Thymus (tissue), 11 donors: ENCODE results near the gene DTNBP1. TPM values are rescaled to one million over a fixed set of nuclear protein-coding genes. Genes with fewer than 3 reads are reported as not detected.

Source experiments
- DNase-seq, 9 donors: peaks; one replicate each; pipeline ENCODE4 v3.0.0-alpha.2; 2013; ENCODE audit warnings: low spot score in 9 of 9, low read depth in 6 of 9, missing footprints in 1 of 9
- H3K27ac ChIP-seq, 2 donors: one replicate each; pipeline ENCODE4 v1.5.1; 2013; ENCODE audit warnings: control low read depth in 1 of 2, low read depth in 1 of 2, low read length in 1 of 2, mild to moderate bottlenecking in 1 of 2, moderate library complexity in 1 of 2
- H3K27me3 ChIP-seq, 2 donors: one replicate each; pipeline ENCODE4 v1.5.1; 2013; ENCODE audit warnings: low read length in 1 of 2; ENCODE audit not compliant: control insufficient read depth in 2 of 2, insufficient read depth in 1 of 2
- H3K36me3 ChIP-seq, 2 donors: one replicate each; pipeline ENCODE4 v1.5.1; 2013; ENCODE audit warnings: low read length in 1 of 2, mild to moderate bottlenecking in 1 of 2, moderate library complexity in 1 of 2; ENCODE audit not compliant: control insufficient read depth in 2 of 2, insufficient read depth in 2 of 2
- H3K4me1 ChIP-seq, 2 donors: one replicate each; pipeline ENCODE4 v1.5.1; 2013; ENCODE audit warnings: low read length in 2 of 2; ENCODE audit not compliant: control insufficient read depth in 2 of 2, insufficient read depth in 2 of 2
- H3K4me3 ChIP-seq, 2 donors: one replicate each; pipeline ENCODE4 v1.5.1; 2013; ENCODE audit warnings: low read length in 2 of 2, control low read depth in 1 of 2, mild to moderate bottlenecking in 1 of 2
- H3K9me3 ChIP-seq, 2 donors: one replicate each; pipeline ENCODE4 v1.5.1; 2013; ENCODE audit warnings: low read length in 1 of 2, mild to moderate bottlenecking in 1 of 2; ENCODE audit not compliant: control insufficient read depth in 2 of 2, insufficient read depth in 1 of 2
- WGBS: extraction: QIAGEN DNeasy Blood & Tissue Kit; methylation state at CpG from one replicate; pipeline ENCODE4 v1.1.7; 2013; 5-methylcytosine and 5-hydroxymethylcytosine counted together
- polyA plus RNA-seq: library from polyadenylated mRNA; stranded (reverse); fragments of 200-250 nt; gene quantifications from one replicate; pipeline ENCODE4 v1.2.3, GENCODE V29; 2013
- total RNA-seq: library from RNA; stranded (reverse); fragments of 120-200 nt; gene quantifications from one replicate; pipeline ENCODE4 v1.2.4, GENCODE V29; 2013
- donor health status: healthy.

Gene DTNBP1
- total and polyA plus RNA-seq, 2 donors: 8.0 to 29.7 TPM

GRCh38 chr6:15578716-15579391 lies 84.0 kb downstream of the DTNBP1 start:
- no peaks in the 10 kb centered on the region for H3K4me1 ChIP-seq
- H3K9me3 ChIP-seq: no peaks in the 10 kb centered on the region
- no peaks in the 10 kb centered on the region for H3K36me3 ChIP-seq
- H3K27ac ChIP-seq: no peak overlapping the region
- no peak for DNase-seq
- WGBS: 97% methylated on average over 3 of the region's 3 CpGs
- H3K4me3 ChIP-seq: no peak overlapping the region
- no peaks in the 10 kb centered on the region for H3K27me3 ChIP-seq

DNA sequence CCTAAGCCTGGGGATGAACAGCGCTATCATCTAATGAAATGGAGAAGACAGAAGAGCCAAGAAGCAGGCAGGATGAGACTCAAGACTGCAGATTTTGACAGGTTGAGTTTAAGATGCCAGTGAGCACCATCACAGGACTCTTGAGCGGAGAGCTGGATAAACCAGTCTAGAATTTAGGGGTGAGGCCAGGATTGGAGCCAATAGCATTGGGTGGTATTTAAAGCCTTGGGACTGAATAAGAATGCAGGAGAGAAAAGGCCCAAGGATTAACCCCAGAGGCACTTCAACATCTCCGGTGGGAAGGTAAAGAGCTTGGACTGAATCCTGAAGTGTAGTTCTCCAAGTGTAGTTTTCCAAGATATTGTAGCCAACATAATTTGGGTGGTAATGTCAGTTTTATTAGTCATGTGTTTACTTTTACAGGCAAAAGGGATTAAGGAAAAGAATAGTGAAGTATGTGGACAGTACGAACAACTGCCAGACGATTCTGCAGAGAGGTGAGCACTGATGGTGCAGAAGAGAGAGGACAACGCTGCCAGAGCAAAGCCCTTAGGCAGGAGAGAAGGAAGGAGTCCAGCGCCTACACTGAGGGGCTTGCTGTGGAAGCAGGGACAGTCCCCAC lies 85.2 kb downstream of the DTNBP1 start:
- no peak for DNase-seq
- no peak overlapping the region for H3K27ac ChIP-seq
- H3K27me3 ChIP-seq: no peaks in the 10 kb centered on the region
- WGBS: 97% methylated on average over 7 of the region's 7 CpGs
- no peaks in the 10 kb centered on the region for H3K36me3 ChIP-seq
- H3K4me3 ChIP-seq: no peak overlapping the region
- no peaks in the 10 kb centered on the region for H3K4me1 ChIP-seq
- no peaks in the 10 kb centered on the region for H3K9me3 ChIP-seq

DNA sequence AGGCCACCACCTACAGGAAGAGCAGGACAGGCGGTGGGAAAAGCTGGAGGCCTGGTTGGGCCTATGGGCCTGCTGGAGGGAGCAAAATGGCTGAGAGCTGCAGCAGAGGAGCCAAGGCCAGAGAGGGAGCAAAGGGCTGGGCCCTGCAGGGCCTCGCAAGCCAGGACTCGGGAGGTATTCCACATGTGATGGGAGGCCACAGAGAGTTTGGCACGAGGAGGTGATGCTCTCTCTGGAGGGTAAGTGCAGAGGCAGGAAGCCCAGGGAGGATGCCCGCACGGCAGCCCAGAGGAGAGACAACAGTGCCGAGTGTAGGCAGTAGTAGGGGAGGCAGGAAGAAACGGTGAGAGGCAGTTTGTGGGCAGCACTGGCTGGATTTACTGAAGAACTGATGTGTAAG lies 85.7 kb downstream of the DTNBP1 start:
- Histone ChIP-seq H3K36me3 (no peaks in the 10 kb centered on the region), H3K4me1 (no peaks in the 10 kb centered on the region), H3K27ac (no peak overlapping the region), H3K4me3 (no peak overlapping the region), H3K9me3 (no peaks in the 10 kb centered on the region), H3K27me3 (no peaks in the 10 kb centered on the region)
- WGBS: 97% methylated on average over 8 of the region's 8 CpGs
- DNase-seq: no peak

DNA sequence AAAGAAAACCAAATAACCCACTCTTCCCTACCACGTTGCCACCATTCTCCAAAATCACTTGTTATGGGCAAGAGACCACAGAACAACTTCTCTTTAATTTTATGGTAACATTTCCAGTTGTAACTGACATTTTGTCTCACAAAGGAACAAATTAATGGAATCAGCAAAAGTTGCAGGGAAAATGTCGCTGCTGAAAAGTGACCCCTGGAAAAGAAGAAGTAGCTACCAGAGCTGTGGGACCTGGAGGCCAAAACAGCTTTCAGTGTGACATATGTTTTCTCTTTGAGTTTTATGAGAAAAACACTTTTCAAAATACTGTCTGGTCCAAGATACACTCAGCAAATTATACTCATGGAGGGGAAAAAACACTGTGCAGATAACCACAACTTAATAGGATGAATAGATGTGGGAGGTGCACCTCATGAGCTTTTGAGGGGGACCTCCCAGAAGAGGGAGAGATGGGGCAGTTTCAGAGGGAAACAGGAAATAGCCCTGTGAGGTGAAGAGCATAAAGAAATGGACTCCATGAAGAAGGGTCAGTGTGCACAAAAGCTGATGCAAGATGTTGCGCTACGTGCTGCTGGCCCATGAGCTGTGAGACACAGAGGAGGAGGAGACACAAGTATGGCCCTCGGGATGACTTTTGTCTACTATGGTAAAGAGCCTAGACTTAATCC lies 87.3 kb downstream of the DTNBP1 start:
- H3K36me3 ChIP-seq: no peaks in the 10 kb centered on the region
- no peak overlapping the region for H3K4me3 ChIP-seq
- no peaks in the 10 kb centered on the region for H3K4me1 ChIP-seq
- no peaks in the 10 kb centered on the region for H3K9me3 ChIP-seq
- WGBS: 94% methylated on average over 5 of the region's 5 CpGs
- no peak for DNase-seq
- H3K27me3 ChIP-seq: no peaks in the 10 kb centered on the region
- no peak overlapping the region for H3K27ac ChIP-seq

DNA sequence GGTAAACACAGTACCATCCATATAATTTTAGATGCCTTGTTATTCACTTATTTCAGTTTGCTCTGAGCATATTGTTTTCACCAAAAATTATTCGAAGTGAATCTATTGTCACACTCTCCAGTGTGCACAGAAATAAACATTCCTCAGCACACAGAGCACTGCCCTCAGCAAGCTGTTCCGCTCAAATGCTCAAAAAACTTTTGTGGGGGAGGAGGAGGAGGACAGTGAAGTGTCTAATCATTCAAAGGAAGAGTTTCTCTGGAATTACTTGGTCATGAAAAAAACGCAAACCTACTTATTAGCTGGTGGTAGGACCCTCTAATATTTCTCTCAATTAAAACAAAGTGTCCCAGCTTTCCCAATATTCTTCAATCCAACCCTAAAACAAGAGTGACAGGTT lies 88.3 kb downstream of the DTNBP1 start:
- H3K27me3 ChIP-seq: no peaks in the 10 kb centered on the region
- 97% methylated on average over 3 of the region's 3 CpGs for WGBS
- H3K36me3 ChIP-seq: no peaks in the 10 kb centered on the region
- DNase-seq: no peak
- no peaks in the 10 kb centered on the region for H3K4me1 ChIP-seq
- H3K9me3 ChIP-seq: no peaks in the 10 kb centered on the region
- H3K27ac ChIP-seq: no peak overlapping the region
- no peak overlapping the region for H3K4me3 ChIP-seq

GRCh38 chr6:15574023-15574422 lies 88.8 kb downstream of the DTNBP1 start:
- no peaks in the 10 kb centered on the region for H3K27me3 ChIP-seq
- no peak for DNase-seq
- 72% methylated on average over 4 of the region's 4 CpGs for WGBS
- H3K36me3 ChIP-seq: no peaks in the 10 kb centered on the region
- H3K27ac ChIP-seq: no peak overlapping the region
- no peak overlapping the region for H3K4me3 ChIP-seq
- H3K4me1 ChIP-seq: no peaks in the 10 kb centered on the region
- no peaks in the 10 kb centered on the region for H3K9me3 ChIP-seq

DNA sequence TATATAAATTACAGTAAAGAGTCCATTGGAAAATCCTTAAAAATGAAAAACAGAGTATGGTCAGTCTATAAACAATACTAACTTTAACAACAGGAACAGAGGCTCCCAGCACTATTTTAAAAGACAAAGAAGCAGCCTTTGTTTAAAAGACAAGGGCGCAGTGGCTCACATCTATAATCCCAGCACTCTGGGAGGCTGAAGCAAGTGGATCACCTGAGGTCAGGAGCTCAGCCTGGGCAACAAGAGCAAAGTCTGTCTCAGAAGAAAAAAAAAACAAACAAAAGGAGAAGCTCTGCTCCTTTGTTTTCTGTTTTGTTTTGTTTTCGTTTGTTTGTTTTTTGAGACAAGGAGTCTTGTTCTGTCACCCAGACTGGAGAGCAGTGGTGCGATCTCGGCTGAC lies 89.4 kb downstream of the DTNBP1 start:
- H3K36me3 ChIP-seq: no peaks in the 10 kb centered on the region
- WGBS: over 99% methylated on average over 4 of the region's 4 CpGs
- no peak for DNase-seq

GRCh38 chr6:15572296-15573016 lies 90.4 kb downstream of the DTNBP1 start:
- no peak overlapping the region for H3K4me3 ChIP-seq
- H3K4me1 ChIP-seq: no peaks in the 10 kb centered on the region
- no peak for DNase-seq
- 97% methylated on average over 5 of the region's 5 CpGs for WGBS
- no peaks in the 10 kb centered on the region for H3K27me3 ChIP-seq
- H3K9me3 ChIP-seq: no peaks in the 10 kb centered on the region
- H3K27ac ChIP-seq: no peak overlapping the region
- H3K36me3 ChIP-seq: no peaks in the 10 kb centered on the region

More for the DNA sequence above, 89.4 kb downstream of the DTNBP1 start:
- no peak overlapping the region for H3K4me3 ChIP-seq
- no peaks in the 10 kb centered on the region for H3K4me1 ChIP-seq
- no peaks in the 10 kb centered on the region for H3K27me3 ChIP-seq
- H3K27ac ChIP-seq: no peak overlapping the region
- no peaks in the 10 kb centered on the region for H3K9me3 ChIP-seq

GRCh38 chr6:15570171-15570570 lies 92.7 kb downstream of the DTNBP1 start:
- Histone ChIP-seq H3K9me3 (no peaks in the 10 kb centered on the region), H3K4me1 (no peaks in the 10 kb centered on the region), H3K27me3 (no peaks in the 10 kb centered on the region), H3K27ac (no peak overlapping the region), H3K36me3 (no peaks in the 10 kb centered on the region), H3K4me3 (no peak overlapping the region)
- no peak for DNase-seq
- WGBS: 97% methylated on average over 2 of the region's 2 CpGs
